ENCODE results near the gene DEPP1.

DEPP1 gene

DNA sequence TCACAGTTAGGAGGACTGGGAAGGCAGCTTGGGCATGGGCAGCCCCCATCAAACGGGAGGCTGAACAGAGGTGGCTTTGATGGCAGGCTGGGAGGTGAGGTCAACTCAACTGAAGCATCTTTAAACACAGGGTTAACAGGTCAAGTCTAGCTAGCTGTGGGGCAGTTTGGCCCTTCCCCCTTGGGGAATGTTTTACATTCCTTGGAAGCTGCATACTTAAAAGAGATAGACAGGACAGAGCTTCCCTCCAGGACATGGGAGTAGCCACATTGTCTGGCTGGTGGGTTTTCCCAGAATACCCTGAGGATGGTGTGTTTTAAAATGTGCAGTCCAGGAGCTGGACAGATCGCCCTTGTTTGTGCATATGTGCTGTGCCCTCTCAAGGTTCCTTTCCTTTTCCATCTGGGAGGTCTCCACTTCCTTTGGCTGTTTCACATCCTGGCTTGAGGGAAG lies 25.8 kb downstream of the DEPP1 start:
- H3K9ac ChIP-seq (ENCODE audit: low read depth, low read length, poor library complexity, severe bottlenecking): no peak overlapping the region
- no peaks in the 10 kb centered on the region for H3K9me2 ChIP-seq (replicated peaks; ENCODE audit: low read depth, low read length)
- no peaks in the 10 kb centered on the region for H3K36me3 ChIP-seq (ENCODE audit: insufficient read depth, low read length)
- no peaks in the 10 kb centered on the region for H3K9me3 ChIP-seq (ENCODE audit: insufficient read depth, low read depth, low read length)
- peaks cover 4% of the 10 kb centered on the region for H3K4me1 ChIP-seq (ENCODE audit: insufficient read depth, low read length, poor library complexity, severe bottlenecking)
- H2AFZ ChIP-seq (ENCODE audit: low read length): no peak overlapping the region
- no peaks in the 10 kb centered on the region for H3K79me2 ChIP-seq (ENCODE audit: insufficient read depth, low read length)
- TF ChIP-seq, protein P1, sequence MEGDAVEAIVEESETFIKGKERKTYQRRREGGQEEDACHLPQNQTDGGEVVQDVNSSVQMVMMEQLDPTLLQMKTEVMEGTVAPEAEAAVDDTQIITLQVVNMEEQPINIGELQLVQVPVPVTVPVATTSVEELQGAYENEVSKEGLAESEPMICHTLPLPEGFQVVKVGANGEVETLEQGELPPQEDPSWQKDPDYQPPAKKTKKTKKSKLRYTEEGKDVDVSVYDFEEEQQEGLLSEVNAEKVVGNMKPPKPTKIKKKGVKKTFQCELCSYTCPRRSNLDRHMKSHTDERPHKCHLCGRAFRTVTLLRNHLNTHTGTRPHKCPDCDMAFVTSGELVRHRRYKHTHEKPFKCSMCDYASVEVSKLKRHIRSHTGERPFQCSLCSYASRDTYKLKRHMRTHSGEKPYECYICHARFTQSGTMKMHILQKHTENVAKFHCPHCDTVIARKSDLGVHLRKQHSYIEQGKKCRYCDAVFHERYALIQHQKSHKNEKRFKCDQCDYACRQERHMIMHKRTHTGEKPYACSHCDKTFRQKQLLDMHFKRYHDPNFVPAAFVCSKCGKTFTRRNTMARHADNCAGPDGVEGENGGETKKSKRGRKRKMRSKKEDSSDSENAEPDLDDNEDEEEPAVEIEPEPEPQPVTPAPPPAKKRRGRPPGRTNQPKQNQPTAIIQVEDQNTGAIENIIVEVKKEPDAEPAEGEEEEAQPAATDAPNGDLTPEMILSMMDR (conservative IDR thresholded peaks at IDR 0.05; ENCODE audit: low read length): no peak
- no peak for TF ChIP-seq EZH2phosphoT487 (IDR thresholded peaks at IDR 0.05; ENCODE audit: borderline replicate concordance)
- no peak overlapping the region for H3K4me2 ChIP-seq (ENCODE audit: low read depth, low read length, poor library complexity, severe bottlenecking)
- no peaks in the 10 kb centered on the region for H4K20me1 ChIP-seq (ENCODE audit: insufficient read depth, low read length, poor library complexity, severe bottlenecking)
- no peak overlapping the region for H3K4me3 ChIP-seq (ENCODE audit: low read length, poor library complexity, severe bottlenecking)
- no peaks in the 10 kb centered on the region for H3F3A ChIP-seq (ENCODE audit: low read depth)
- H3K27me3 ChIP-seq (ENCODE audit: insufficient read depth, low read length, poor library complexity, severe bottlenecking): no peaks in the 10 kb centered on the region

DNA sequence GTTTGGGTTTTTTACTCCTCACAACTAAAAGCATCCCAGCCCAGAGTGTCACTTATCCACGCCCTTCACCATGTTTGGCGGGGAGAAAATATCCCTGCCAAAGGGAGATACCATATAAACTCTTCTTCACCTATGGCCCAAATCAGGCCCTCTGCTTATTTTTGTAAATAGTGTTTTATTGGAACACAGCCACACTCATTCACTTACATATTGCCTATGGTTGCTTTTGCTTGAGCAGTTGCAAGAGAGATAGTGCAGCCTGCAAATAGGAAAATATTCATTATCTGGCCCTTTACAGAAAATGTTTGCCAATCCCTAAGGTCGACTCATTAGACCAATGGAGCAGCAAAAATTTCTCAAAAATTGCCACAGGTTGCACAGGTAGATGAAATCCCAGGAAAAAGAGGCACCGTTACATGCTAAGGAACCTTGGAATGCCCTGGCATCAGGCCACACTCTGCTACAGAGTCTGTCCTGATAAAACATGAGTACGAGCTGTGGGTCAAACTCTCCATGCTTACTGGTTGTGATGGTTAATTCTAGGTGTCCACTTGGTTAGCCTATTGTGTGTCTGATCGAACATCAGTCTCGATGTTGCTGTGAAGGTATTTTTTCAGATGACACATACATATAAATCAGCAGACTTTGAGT lies 26.9 kb downstream of the DEPP1 start:
- no peak for TF ChIP-seq EZH2phosphoT487 (IDR thresholded peaks at IDR 0.05; ENCODE audit: borderline replicate concordance)
- TF ChIP-seq, protein P1 (conservative IDR thresholded peaks at IDR 0.05; ENCODE audit: low read length): no peak
- Histone ChIP-seq H3K27me3 (ENCODE audit: insufficient read depth, low read length, poor library complexity, severe bottlenecking) (no peaks in the 10 kb centered on the region), H3K79me2 (ENCODE audit: insufficient read depth, low read length) (no peaks in the 10 kb centered on the region), H3K9ac (ENCODE audit: low read depth, low read length, poor library complexity, severe bottlenecking) (no peak overlapping the region), H3K9me2 (replicated peaks; ENCODE audit: low read depth, low read length) (no peaks in the 10 kb centered on the region), H3K9me3 (ENCODE audit: insufficient read depth, low read depth, low read length) (no peaks in the 10 kb centered on the region), H3K4me3 (ENCODE audit: low read length, poor library complexity, severe bottlenecking) (no peak overlapping the region), H3F3A (ENCODE audit: low read depth) (no peaks in the 10 kb centered on the region), H3K4me1 (ENCODE audit: insufficient read depth, low read length, poor library complexity, severe bottlenecking) (no peaks in the 10 kb centered on the region), H2AFZ (ENCODE audit: low read length) (no peak overlapping the region), H3K36me3 (ENCODE audit: insufficient read depth, low read length) (no peaks in the 10 kb centered on the region), H4K20me1 (ENCODE audit: insufficient read depth, low read length, poor library complexity, severe bottlenecking) (no peaks in the 10 kb centered on the region), H3K4me2 (ENCODE audit: low read depth, low read length, poor library complexity, severe bottlenecking) (no peak overlapping the region)

DNA sequence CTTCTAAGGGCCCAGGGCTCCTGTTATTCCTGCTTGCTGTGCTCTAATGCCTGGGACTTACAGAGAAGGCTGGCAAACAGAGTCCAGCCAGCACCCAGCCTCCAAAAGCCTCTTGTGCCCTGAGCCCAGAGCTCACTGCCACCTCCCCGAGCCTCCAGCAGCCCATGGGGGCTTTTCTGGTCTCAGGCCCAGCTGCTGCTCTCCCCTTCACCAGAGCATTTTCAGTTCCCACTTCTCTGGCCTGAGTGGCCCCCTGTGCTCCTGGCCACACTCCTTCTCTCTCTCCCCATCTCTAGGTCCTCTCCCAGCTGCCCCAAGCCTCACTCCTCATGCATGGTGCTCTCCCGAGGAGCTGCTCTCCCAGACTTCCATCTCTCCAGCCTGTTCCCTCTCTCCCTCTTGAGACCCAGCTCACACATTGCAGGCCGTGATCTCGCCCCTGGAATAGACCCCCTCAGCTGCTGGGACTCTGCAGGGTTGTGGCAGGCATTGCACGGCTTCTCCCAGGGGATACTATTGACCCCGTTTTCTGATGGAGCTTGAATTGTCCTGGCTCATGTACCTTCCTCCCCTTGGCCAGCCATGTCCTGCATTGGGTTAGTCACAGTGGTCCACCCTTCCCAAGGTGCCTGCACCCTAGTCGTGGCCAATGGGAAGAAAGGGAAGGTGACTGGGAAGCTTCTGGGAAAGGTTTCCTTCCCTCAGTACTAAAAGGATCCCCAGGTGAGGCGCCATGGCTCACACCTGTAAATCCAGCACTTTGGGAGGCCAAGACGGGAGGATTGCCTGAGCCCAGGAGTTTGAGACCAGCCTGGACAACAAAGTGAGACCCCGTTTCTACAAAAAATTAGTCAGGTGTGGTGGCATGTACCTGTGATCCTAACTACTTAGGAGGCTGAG lies 28.0 kb downstream of the DEPP1 start:
- Histone ChIP-seq H3K9ac (ENCODE audit: low read depth, low read length, poor library complexity, severe bottlenecking) (no peak overlapping the region), H3K27me3 (ENCODE audit: insufficient read depth, low read length, poor library complexity, severe bottlenecking) (no peaks in the 10 kb centered on the region), H3K4me2 (ENCODE audit: low read depth, low read length, poor library complexity, severe bottlenecking) (no peak overlapping the region)

More for the DNA sequence above, 28.0 kb downstream of the DEPP1 start:
- Histone ChIP-seq H3K9me2 (replicated peaks; ENCODE audit: low read depth, low read length) (no peaks in the 10 kb centered on the region), H3K4me3 (ENCODE audit: low read length, poor library complexity, severe bottlenecking) (no peak overlapping the region), H3K9me3 (ENCODE audit: insufficient read depth, low read depth, low read length) (no peaks in the 10 kb centered on the region; the same call in 1 of the 2 replicates), H2AFZ (ENCODE audit: low read length) (no peak overlapping the region), H3K36me3 (ENCODE audit: insufficient read depth, low read length) (no peaks in the 10 kb centered on the region), H3F3A (ENCODE audit: low read depth) (no peaks in the 10 kb centered on the region), H3K79me2 (ENCODE audit: insufficient read depth, low read length) (no peaks in the 10 kb centered on the region), H3K4me1 (ENCODE audit: insufficient read depth, low read length, poor library complexity, severe bottlenecking) (no peaks in the 10 kb centered on the region), H4K20me1 (ENCODE audit: insufficient read depth, low read length, poor library complexity, severe bottlenecking) (no peaks in the 10 kb centered on the region)
- no peak for TF ChIP-seq EZH2phosphoT487 (IDR thresholded peaks at IDR 0.05; ENCODE audit: borderline replicate concordance)
- TF ChIP-seq, protein P1 (conservative IDR thresholded peaks at IDR 0.05; ENCODE audit: low read length): no peak
